SK-N-MC (cell line): ENCODE data around the gene GSTM1.
"Not testable (repeated sequence)": the region's sequence is repeated elsewhere in the genome, so short reads cannot be mapped to it uniquely, and the experiment has no call there.

ENCODE experiments used
- DNase-seq: peaks from one replicate; pipeline ENCODE4 v3.0.0-alpha.2; 2011; ENCODE audit warnings: low read depth, low spot score
- H3K27ac ChIP-seq: fragments of 200-600 bp; sonication (generic); 2 replicates; pipeline ENCODE4 v1.5.1; 2016; ENCODE audit warnings: mixed run types
- H3K36me3 ChIP-seq: fragments of 200-600 bp; sonication (generic); 2 replicates; pipeline ENCODE4 v1.6.1; 2017; ENCODE audit warnings: antibody characterized with exemption, low read length, mixed read lengths; ENCODE audit not compliant: insufficient read depth
- H3K4me3 ChIP-seq: fragments of 200-600 bp; sonication (generic); 2 replicates; pipeline ENCODE4 v1.5.1; 2016
- H3K9ac ChIP-seq: fragments of 200-600 bp; sonication (generic); 2 replicates; pipeline ENCODE4 v1.8.0; 2017; ENCODE audit warnings: mixed run types, mixed read lengths; ENCODE audit not compliant: insufficient read length
- H3K9me3 ChIP-seq: fragments of 200-600 bp; sonication (generic); 2 replicates; pipeline ENCODE4 v1.6.1; 2017; ENCODE audit warnings: low read depth, mild to moderate bottlenecking, antibody characterized with exemption, low read length, moderate library complexity, mixed read lengths
- EZH2 ChIP-seq: fragments of 200-600 bp; sonication (generic); IDR thresholded peaks from one replicate; pipeline ENCODE4 v1.6.1; 2017; ENCODE audit warnings: antibody characterized with exemption
- FOXP2 ChIP-seq: optimal IDR thresholded peaks from 2 replicates; pipeline ENCODE3; 2011; ENCODE audit warnings: mild to moderate bottlenecking, moderate library complexity; ENCODE audit not compliant: insufficient read depth; ENCODE audit errors: extremely low read length, control extremely low read depth
- POLR2AphosphoS5 ChIP-seq: IDR thresholded peaks from 2 replicates; pipeline ENCODE4 v1.6.1; 2012; ENCODE audit warnings: mild to moderate bottlenecking, low read depth, low read length, borderline replicate concordance

GSTM1 gene

DNA sequence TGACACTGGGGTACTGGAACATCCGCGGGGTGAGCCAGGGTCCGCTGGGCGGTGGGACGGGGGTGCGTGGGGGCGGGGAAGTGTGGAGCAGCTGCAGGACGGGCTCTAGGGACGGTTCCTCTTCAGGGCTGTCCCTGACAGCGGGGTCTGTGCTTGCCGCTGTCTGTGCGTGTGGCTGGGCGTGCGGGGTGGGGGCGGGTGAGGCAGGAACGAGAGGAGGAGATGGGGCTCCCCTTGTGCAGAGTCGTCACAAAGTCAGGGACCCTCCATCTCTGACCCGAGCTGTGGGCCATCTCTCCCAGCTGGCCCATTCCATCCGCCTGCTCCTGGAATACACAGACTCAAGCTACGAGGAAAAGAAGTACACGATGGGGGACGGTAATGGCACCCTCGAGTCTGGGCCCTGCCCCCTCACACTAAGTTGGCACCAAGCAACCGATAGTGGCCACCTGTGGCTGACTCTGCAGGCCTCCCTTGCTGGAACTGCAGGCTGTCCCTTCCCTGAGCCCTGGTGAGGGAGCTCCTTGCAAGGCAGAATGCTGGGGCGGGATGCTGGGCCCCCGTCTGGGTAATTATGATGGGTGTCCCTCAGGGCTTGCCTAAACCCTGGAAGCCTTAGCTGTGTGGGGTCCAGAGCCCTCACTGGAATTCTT is 19.4 kb upstream of the GSTM1 start:
- H3K4me3 ChIP-seq: peak overlapping the region; percentile 82
- H3K9me3 ChIP-seq: no peaks in the 10 kb centered on the region
- no peak for DNase-seq
- H3K36me3 ChIP-seq: peaks cover 15% of the 10 kb centered on the region; the same call in 1 of the 2 replicates
- H3K27ac ChIP-seq: no peak overlapping the region
- TF ChIP-seq EZH2: no peak
- TF ChIP-seq FOXP2: no peak
- peak overlapping the region; percentile 51 for H3K9ac ChIP-seq

DNA sequence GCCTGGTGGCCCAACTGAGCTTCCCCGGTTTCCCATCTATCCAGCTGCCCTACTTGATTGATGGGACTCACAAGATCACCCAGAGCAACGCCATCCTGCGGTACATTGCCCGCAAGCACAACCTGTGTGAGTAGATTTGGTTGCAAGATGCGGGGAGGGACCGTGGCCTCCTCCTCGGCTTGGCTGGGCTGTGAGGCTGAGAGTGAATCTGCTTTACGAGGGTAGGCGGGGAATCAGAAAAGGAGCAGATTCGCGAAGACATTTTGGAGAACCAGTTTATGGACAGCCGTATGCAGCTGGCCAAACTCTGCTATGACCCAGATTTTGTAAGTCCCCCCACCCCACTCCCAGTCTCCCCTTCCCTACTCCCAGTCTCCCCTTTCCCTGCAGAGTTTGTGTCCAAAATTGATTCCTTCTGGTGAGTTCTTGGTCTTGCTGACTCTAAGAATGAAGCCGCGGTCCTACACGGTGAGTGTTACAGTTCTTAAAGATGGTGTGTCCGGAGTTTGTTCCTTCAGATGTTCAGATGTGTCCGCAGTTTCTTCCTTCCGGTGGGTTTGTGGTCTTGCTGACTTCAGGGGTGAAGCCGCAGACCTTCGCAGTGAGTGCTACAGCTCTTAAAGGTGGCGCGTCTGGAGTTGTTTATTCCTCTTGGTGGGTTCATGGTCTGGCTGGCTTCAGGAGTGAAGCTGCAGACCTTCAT is 18.2 kb upstream of the GSTM1 start:
- Histone ChIP-seq H3K36me3 (peaks cover 15% of the 10 kb centered on the region; the same call in 1 of the 2 replicates), H3K9me3 (no peaks in the 10 kb centered on the region), H3K27ac (no peak overlapping the region), H3K4me3 (no peak overlapping the region), H3K9ac (no peak overlapping the region)
- DNase-seq: no peak
- TF ChIP-seq FOXP2: no peak
- TF ChIP-seq EZH2: no peak
- no peak for TF ChIP-seq POLR2AphosphoS5

DNA sequence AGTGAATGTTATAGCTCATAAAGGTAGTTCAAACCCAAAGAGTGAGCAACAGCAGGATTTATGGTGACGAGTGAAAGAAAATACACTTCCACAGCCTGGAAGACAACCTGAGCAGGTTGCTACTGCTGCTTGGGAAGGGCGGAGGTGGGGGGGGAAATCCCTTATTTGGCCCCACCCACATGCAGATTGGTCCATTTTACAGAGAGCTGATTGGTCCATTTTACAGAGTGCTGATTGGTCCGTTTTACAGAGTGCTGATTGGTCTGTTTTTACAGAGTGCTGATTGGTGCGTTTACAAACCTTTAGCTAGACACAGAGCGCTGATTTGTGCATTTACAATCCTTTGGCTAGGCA is 17.7 kb upstream of the GSTM1 start:
- H3K9ac ChIP-seq, H3K27ac ChIP-seq, DNase-seq, H3K4me3 ChIP-seq, H3K9me3 ChIP-seq: not testable (repeated sequence)
- peaks cover 15% of the 10 kb centered on the region; the same call in 1 of the 2 replicates for H3K36me3 ChIP-seq

DNA sequence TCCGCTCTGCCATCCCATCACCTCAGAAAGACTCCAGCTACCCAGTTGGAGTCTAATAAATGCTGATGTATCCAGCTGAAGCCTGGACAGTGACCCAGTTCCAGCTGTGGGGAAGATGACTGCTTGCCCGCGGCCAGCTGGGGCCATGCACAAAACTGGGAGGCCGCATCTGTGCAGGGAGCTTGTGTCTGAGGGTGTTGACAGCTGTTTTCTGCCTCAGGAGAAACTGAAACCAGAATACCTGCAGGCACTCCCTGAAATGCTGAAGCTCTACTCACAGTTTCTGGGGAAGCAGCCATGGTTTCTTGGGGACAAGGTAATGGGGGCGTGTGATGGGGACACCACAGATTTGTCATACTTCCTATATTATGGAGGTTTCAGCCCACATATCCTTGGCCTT is 16.6 kb upstream of the GSTM1 start:
- Histone ChIP-seq H3K4me3 (no peak overlapping the region), H3K27ac (no peak overlapping the region), H3K9me3 (no peaks in the 10 kb centered on the region), H3K9ac (no peak overlapping the region), H3K36me3 (peaks cover 15% of the 10 kb centered on the region; the same call in 1 of the 2 replicates)
- no peak for DNase-seq
- TF ChIP-seq POLR2AphosphoS5 (no peak), EZH2 (no peak), FOXP2 (no peak)

DNA sequence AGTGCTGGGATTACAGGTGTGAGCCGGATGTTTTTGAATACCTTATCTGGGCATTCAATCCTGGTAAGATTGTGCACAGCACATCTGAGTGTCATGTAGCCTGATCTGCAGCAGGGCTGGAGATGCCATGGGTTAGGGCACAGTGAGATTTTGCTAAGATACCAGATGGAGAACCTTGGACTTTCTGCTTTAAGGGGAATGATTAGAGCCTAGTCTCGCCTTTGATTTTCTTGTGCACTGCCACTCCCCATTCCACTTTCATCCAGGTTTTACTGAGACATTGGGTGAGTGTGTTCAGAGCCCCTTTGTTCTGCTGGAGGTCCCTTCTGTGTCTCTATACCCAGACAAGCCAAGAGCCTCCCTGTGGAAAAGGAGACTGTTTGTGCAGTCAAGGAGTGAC is 13.8 kb upstream of the GSTM1 start:
- H3K36me3 ChIP-seq: peaks cover 15% of the 10 kb centered on the region; the same call in 1 of the 2 replicates
- not testable (repeated sequence) for DNase-seq

DNA sequence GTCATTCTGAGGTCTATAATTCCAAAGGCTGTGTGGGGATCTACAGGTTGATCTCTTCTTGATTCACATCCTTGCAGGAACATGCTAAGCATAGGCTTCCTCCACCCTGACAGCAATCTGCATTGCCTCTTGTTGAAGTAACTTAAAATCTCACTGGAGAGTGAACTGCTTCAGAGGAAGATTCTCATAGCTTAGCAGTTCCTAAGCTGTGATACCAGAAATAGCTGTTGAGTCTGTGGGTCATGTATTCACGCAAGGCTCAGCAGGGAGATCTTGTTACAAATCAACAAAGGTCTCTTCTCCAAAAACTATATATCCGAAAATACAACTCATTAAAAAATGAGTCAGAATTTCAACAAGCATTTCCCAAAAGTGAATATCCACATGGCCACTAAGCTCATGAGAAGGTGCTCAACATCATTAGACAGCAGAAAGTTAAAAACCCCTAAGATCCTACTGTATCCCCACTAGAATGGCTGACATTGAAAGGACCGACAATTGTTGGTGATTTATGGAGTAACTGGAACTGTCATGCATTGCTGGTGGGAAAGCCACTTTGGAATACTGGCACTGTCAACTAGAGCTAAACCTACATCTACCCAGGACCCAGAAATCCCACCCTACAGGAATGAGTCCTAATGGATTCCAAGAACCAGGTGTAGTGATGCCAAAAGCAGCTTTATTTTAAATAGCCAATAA is 10.8 kb upstream of the GSTM1 start:
- not testable (repeated sequence) for H3K36me3 ChIP-seq, H3K9me3 ChIP-seq, H3K9ac ChIP-seq, H3K27ac ChIP-seq, H3K4me3 ChIP-seq, DNase-seq

More for the DNA sequence above, 13.8 kb upstream of the GSTM1 start:
- not testable (repeated sequence) for H3K27ac ChIP-seq, H3K9ac ChIP-seq, H3K9me3 ChIP-seq, H3K4me3 ChIP-seq

DNA sequence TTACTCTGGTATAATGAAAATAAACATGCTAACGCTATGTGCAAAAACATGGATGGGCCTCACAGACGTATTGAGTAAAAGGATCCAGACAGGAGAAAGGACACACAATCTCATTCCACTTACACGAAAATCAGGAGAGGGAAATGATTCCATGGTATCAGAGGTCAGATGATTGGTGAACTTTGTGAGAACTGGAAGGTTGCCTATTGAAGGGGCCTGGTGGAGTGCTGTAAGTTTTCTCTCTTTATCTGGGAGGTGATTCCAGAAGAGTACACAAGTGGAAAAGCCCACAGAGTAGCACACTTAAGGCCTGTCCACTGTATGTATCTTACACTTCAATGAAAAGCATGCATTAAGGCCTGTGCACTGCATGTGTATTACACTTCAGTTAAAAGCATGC is 10.2 kb upstream of the GSTM1 start:
- no peak for TF ChIP-seq FOXP2
- TF ChIP-seq POLR2AphosphoS5: no peak
- no peak for TF ChIP-seq EZH2
- no peaks in the 10 kb centered on the region; the same call in 1 of the 2 replicates for H3K36me3 ChIP-seq
- no peak for DNase-seq
- H3K9me3 ChIP-seq: no peaks in the 10 kb centered on the region
- H3K9ac ChIP-seq: no peak overlapping the region
- H3K4me3 ChIP-seq: no peak overlapping the region
- no peak overlapping the region for H3K27ac ChIP-seq

DNA sequence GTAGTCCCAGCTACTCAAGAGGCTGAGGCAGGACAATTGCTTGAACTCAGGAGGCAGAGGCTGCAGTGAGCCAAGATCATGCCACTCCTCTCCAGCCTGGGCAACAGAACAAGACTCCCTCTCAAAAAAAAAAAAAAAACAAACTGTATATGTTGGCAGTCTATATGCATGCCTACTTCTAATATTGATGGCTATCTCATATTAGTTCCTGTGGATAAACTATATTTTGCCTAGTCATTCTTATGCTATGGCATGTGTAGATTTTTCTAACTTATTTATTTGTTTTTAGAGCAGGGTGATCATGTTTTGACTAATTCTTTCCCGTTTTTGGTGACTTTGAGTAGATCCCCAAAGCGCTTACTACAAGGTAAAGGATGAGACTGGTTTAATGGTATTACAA is 9.0 kb upstream of the GSTM1 start:
- not testable (repeated sequence) for H3K9me3 ChIP-seq, H3K4me3 ChIP-seq, H3K36me3 ChIP-seq, DNase-seq, H3K9ac ChIP-seq, H3K27ac ChIP-seq

DNA sequence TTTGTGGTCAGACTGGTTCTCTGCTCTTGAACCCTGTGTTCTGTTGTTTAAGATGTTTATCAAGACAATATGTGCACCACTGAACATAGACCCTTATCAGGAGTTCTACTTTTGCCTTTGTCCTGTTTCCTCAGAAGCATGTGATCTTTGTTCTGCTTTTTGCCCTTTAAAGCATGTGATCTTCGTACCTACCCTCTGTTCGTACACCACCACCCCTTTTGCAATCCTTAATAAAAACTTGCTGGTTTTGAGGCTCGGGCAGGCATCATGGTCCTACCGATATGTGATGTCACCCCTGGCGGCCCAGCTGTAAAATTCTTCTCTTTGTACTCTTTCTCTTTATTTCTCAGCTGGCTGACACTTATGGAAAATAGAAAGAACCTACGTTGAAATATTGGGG is 2.8 kb upstream of the GSTM1 start:
- DNase-seq, H3K9ac ChIP-seq, H3K9me3 ChIP-seq, H3K27ac ChIP-seq, H3K36me3 ChIP-seq, H3K4me3 ChIP-seq: not testable (repeated sequence)

DNA sequence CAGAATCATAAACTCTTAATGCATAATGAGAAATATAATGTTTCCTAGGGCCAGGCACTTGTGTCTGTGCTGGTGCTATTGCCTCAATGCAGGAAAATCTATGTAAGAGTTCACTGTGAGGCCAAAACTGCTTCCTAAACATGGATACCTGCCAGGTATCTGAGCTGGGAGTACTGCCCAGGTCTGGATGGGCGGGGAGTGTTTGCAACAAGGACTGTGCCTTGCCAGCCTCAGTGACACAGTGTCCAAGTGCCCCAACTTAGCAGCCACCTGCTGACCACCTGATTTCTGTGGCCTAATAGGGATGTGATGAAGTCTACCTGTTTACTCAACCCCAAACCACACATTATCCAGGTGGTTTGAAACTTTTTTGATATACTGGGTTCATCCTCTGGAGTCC is 2.2 kb upstream of the GSTM1 start:
- H3K27ac ChIP-seq, H3K36me3 ChIP-seq, H3K4me3 ChIP-seq, H3K9ac ChIP-seq, H3K9me3 ChIP-seq, DNase-seq: not testable (repeated sequence)

DNA sequence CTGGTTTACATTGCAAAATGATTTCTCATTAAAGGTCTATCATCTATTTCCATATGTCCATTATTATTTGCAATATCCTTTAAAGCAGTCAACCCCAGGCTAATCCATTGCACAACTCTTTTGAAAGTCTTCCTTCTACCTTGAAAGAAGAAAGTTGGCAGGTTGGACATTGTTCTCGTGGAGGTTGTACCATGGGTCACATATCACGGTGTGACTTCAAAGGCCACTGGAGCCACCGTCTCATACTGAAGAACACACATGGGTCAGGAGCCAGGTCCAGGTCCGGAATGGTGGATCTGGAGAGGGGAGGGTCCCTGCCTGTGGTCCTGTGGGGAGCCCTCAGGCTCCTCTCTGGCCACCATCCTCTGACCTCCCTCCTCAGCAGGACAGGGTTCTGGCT is 1.7 kb upstream of the GSTM1 start:
- H3K36me3 ChIP-seq, DNase-seq, H3K4me3 ChIP-seq, H3K9me3 ChIP-seq, H3K27ac ChIP-seq, H3K9ac ChIP-seq: not testable (repeated sequence)

DNA sequence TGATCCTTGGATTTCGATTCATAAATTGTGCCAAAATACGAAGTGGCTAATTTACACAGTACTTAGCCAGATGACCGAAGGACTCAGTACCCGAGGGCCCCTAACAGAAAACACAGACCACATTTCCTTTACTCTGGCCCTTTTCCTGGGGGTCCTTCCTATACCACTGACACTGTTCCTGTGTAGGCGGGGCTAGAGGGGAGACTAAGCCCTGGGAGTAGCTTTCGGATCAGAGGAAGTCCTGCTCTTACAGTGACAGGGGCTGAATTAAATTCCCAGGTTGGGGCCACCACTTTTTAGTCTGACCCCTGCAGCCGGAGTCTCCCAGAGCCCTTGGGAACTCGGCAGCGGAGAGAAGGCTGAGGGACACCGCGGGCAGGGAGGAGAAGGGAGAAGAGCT is 508 bp upstream of the GSTM1 start:
- H3K36me3 ChIP-seq, H3K9ac ChIP-seq, H3K27ac ChIP-seq, H3K9me3 ChIP-seq, DNase-seq: not testable (repeated sequence)
- H3K4me3 ChIP-seq: peak overlapping the region; percentile 81
